Ascending aorta (tissue), 2 donors: ENCODE results near the gene NANP. TPM values are rescaled to one million over a fixed set of nuclear protein-coding genes. Genes with fewer than 3 reads are reported as not detected.
A peak's percentile ranks its signal among the peaks of the same experiment; 100 is the strongest.

Experiments used
- DNase-seq, 2 donors: peaks; one replicate each; pipeline ENCODE4 v3.0.0-alpha.2; 2019; ENCODE audit warnings: low spot score in 2 of 2
- H3K27ac ChIP-seq, 2 donors: fragments of 200-600 bp; sonication (generic); one replicate each; pipeline ENCODE4 v1.5.1; 2016 to 2017; ENCODE audit warnings: mild to moderate bottlenecking in 1 of 2
- H3K27me3 ChIP-seq: fragments of 200-600 bp; sonication (generic); one replicate; pipeline ENCODE4 v1.5.1; 2017
- H3K36me3 ChIP-seq, 2 donors: fragments of 200-600 bp; sonication (generic); one replicate each; pipeline ENCODE4 v1.5.1; 2016
- H3K4me1 ChIP-seq, 2 donors: fragments of 200-600 bp; sonication (generic); one replicate each; pipeline ENCODE4 v1.5.1; 2016 to 2017; ENCODE audit warnings: mild to moderate bottlenecking in 1 of 2
- H3K4me3 ChIP-seq, 2 donors: fragments of 200-600 bp; sonication (generic); one replicate each; pipeline ENCODE4 v1.5.1; 2016 to 2017; ENCODE audit warnings: mild to moderate bottlenecking in 1 of 2
- H3K9me3 ChIP-seq, 2 donors: fragments of 200-600 bp; sonication (generic); one replicate each; pipeline ENCODE4 v1.5.1; 2016
- CTCF ChIP-seq, 3 experiments: fragments of 200-600 bp in 2 of 3; fragments of 450-650 bp in 1 of 3; sonication (generic) in 2 of 3; IDR thresholded peaks; one replicate each; pipeline ENCODE4 v1.5.1; 2016 to 2019; ENCODE audit warnings: antibody characterized with exemption in 3 of 3, mild to moderate bottlenecking in 1 of 3, moderate library complexity in 1 of 3
- intact Hi-C: fragments of 100-400 bp; cut with DNase I; formaldehyde crosslinking; loops from one replicate; pipeline ENCODE4 v1.15.1; 2023
- total RNA-seq: library from RNA; depleted of rRNA; stranded (reverse); fragments of >200 nt; gene quantifications from one replicate; pipeline ENCODE4 v1.1.0, GENCODE V29; 2016

NANP gene
- 2.6 TPM for total RNA-seq

DNA sequence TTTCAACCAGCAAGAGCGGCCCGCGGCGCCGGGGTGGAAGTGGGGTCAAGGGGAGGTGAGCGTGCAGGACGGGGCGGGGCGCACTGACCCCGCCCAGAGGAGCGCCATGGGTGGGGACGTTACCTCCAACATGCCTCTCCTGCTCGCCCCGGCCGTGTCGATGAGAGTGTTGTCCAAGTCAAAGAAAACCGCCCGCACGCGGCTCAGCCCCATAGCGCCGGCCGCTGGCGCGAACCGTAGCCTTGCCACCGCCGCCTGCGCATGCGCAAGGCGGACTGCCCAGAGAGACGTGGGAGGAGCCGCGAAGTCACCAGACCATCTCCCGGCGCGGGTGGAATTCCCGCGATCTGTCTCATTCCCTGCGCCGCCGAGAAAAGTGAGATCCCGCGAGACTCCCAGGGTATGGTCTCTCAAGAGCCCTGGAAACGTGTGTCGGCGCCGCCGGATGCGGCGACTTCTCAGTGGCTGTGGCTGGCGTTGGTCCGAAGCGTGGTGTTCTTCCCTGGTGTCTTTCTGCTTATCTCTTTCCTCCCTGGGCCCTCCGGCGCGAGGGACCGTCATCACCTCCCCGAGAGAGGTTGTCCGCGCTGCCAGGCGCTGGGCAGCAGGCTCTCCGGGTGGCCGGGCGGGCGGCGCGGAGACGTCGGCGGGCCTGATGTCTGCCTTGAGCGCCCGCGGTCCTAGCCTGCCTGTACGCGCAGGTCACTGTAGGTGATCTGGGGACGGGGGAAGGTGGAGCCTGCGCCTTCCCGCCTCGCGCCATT is at the start of gene NANP:
NANP (minus strand) TSS at position 279 of the 764 bp plus-strand sequence; CDS start at position 213, 66 bp downstream.
- H3K4me3 ChIP-seq = peak within 1 kb of the TSS; percentile 88 to 95
- H3K9me3 ChIP-seq = no peaks in the 10 kb centered on the region
- TF ChIP-seq CTCF (IDR thresholded peaks at IDR 0.05) = no peak
- H3K4me1 ChIP-seq = peaks cover 0 to 6% of the 10 kb centered on the region in 2 donors
- H3K27ac ChIP-seq = peak within 1 kb of the TSS; percentile 90 to 94
- DNase-seq = peak; percentile 95 to 99
- H3K36me3 ChIP-seq = no peaks in the 10 kb centered on the region
- intact Hi-C loops = loop anchor here (1.0 to 10.0 kb wide), 7 partner anchors 39 to 569 kb away; partner anchors contain the start of genes ABHD12, ACSS1, NINL and ZNF337
- H3K27me3 ChIP-seq = no peaks in the 10 kb centered on the region

DNA sequence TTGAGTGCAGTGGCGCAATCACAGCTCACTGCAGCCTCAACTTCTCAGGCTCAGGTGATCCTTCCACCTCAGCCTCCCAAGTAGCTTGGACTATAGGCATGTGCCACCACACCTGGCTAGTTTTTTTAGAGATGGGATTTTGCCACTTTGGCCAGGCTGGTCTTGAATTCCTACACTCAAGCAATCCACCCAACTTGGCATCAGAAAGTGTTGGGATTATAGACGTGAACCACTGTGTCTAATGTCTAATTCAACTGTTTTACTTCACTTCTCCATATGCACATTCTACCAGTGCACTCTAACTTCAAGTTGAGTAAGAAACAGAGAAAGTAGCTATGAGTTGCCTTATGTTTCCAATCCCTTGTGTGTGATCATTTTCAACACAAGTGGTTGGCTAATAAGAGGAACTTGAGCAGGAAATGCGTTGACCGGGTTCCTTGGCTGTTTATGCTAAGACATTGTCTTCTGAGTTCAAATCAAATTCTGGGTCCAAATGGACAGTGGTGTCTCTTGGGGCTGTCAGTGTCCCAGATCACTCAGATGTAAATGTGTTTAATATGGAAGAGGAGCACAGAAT is 48.9 kb upstream of the NANP start:
- H3K27ac ChIP-seq = no peak overlapping the region
- H3K27me3 ChIP-seq = no peaks in the 10 kb centered on the region
- peaks cover 39 to 51% of the 10 kb centered on the region in 2 donors for H3K36me3 ChIP-seq
- intact Hi-C loops = no loop called here
- H3K4me3 ChIP-seq = no peak overlapping the region
- no peaks in the 10 kb centered on the region for H3K4me1 ChIP-seq
- no peak for TF ChIP-seq CTCF (IDR thresholded peaks at IDR 0.05)
- no peaks in the 10 kb centered on the region for H3K9me3 ChIP-seq
- DNase-seq = no peak

DNA sequence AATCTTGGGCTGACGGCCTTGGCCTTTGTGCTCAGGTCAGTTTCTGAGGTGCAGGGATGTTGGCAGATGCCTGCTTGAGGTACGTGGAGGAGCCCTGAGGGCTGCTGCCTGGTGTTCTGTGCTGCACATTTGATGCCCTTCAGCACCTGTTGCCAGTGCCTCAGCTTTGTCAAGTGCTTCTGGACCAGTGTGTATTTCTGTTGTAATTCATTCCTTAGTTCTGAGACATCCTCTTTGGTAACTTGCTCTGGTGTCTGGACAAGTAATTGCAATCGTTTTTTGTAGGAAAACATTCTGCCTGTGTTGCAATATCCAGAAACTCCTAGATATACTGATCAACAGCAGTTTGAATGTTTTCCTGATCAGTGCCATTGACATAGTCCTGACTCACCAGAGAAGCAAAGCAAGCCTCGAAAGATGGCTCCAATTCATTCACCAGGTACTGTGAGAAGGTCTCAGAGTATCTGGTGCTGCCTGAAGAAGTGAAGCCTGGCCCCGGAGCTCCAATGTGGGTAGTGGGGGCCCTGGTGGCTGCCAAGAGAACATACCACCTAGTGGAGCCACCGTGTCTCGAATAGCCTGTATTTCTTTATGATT is 46.1 kb upstream of the NANP start:
- Histone ChIP-seq H3K4me3 (no peak overlapping the region), H3K27me3 (no peaks in the 10 kb centered on the region)
- intact Hi-C loops = no loop called here

DNA sequence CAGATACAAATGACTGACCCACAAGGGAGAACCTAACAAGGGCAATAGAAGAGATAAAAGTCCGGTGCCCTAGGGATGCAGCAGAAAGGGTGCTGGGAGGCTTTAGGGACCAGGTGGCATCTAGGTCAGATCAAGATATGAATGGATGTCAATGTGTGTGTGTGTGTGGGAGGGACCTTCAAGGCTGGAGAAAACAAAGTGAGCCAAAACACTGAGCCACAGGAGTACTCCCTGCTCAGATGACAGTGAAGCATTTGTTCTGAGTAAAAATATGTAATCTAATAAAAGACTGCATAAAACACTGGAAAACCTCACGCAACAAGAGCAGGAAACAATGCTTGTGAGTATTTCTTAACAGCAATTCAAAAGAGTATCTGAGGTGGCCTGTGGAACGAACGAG is 44.6 kb upstream of the NANP start:
- intact Hi-C loops = no loop called here
- no peaks in the 10 kb centered on the region for H3K9me3 ChIP-seq
- H3K27me3 ChIP-seq = no peaks in the 10 kb centered on the region
- H3K27ac ChIP-seq = no peak overlapping the region
- no peak for TF ChIP-seq CTCF (IDR thresholded peaks at IDR 0.05)
- no peak for DNase-seq
- no peaks in the 10 kb centered on the region for H3K4me1 ChIP-seq
- peaks cover 2 to 8% of the 10 kb centered on the region in 2 donors for H3K36me3 ChIP-seq
- no peak overlapping the region for H3K4me3 ChIP-seq

More for the DNA sequence above, 46.1 kb upstream of the NANP start:
- no peak for DNase-seq
- no peaks in the 10 kb centered on the region for H3K9me3 ChIP-seq
- H3K36me3 ChIP-seq = peaks cover 17 to 23% of the 10 kb centered on the region in 2 donors
- no peaks in the 10 kb centered on the region for H3K4me1 ChIP-seq
- no peak overlapping the region for H3K27ac ChIP-seq
- TF ChIP-seq CTCF (IDR thresholded peaks at IDR 0.05) = no peak

GRCh38 chr20:25659999-25660398 is 36.2 kb upstream of the NANP start:
- no peaks in the 10 kb centered on the region for H3K27me3 ChIP-seq
- no peaks in the 10 kb centered on the region for H3K36me3 ChIP-seq
- no peaks in the 10 kb centered on the region for H3K4me1 ChIP-seq
- no peak for TF ChIP-seq CTCF (IDR thresholded peaks at IDR 0.05)
- intact Hi-C loops = no loop called here
- H3K9me3 ChIP-seq = no peaks in the 10 kb centered on the region
- H3K27ac ChIP-seq = no peak overlapping the region
- no peak for DNase-seq
- no peak overlapping the region for H3K4me3 ChIP-seq
